Body of pancreas (tissue), 4 donors: ENCODE data around the gene KNDC1. TPM values are rescaled to one million over a fixed set of nuclear protein-coding genes. Genes with fewer than 3 reads are reported as not detected.

ENCODE experiments used
- ATAC-seq: fragments of 150-250 bp; one replicate; pipeline ENCODE4 v1.9.1; 2016
- DNase-seq, 4 donors: peaks; one replicate each; pipeline ENCODE4 v3.0.0-alpha.2; 2019
- H3K27ac ChIP-seq, 4 donors: fragments of 200-600 bp; sonication (generic); 1 replicate in 3 of 4; 2 replicates in 1 of 4; pipeline versions ENCODE4 v1.5.1 to v1.6.1; 2016 to 2019; ENCODE audit warnings: mild to moderate bottlenecking in 1 of 4, mixed read lengths in 1 of 4, moderate library complexity in 1 of 4
- H3K27me3 ChIP-seq, 2 donors: fragments of 200-600 bp; sonication (generic); one replicate each; pipeline ENCODE4 v1.6.0; 2016; ENCODE audit warnings: mild to moderate bottlenecking in 1 of 2
- H3K36me3 ChIP-seq, 2 donors: fragments of 200-600 bp; sonication (generic); replicated peaks in 1 of 2; 2 replicates each; pipeline ENCODE4 v1.5.1; 2016; ENCODE audit warnings: low read depth in 2 of 2; ENCODE audit not compliant: insufficient read depth in 1 of 2
- H3K4me1 ChIP-seq: fragments of 200-600 bp; sonication (generic); one replicate; pipeline ENCODE4 v1.6.0; 2016
- H3K4me3 ChIP-seq, 2 donors: fragments of 200-600 bp; sonication (generic); 1 replicate in 1 of 2; 2 replicates in 1 of 2; pipeline ENCODE4 v1.5.1; 2016 to 2019
- H3K9me3 ChIP-seq, 3 donors: fragments of 200-600 bp; sonication (generic); 1 replicate in 2 of 3; 2 replicates in 1 of 3; pipeline ENCODE4 v1.5.1; 2016
- POLR2A ChIP-seq, 3 donors: fragments of 450-650 bp; IDR thresholded peaks; one replicate each; pipeline ENCODE4 v1.6.1; 2016; ENCODE audit warnings: antibody characterized with exemption in 3 of 3, mild to moderate bottlenecking in 2 of 3
- WGBS, 2 donors: methylation state at CpG; one replicate each; pipeline ENCODE4 v1.1.5; 2017; 5-methylcytosine and 5-hydroxymethylcytosine counted together
- intact Hi-C: fragments of 100-400 bp; cut with DNase I; formaldehyde crosslinking; loops from one replicate; pipeline ENCODE4 v1.15.1; 2023
- total RNA-seq, 2 donors: library from RNA; depleted of rRNA; stranded (reverse); fragments of >200 nt; gene quantifications; one replicate each; pipeline ENCODE4 v1.1.0, GENCODE V29; 2016
- TF ChIP-seq, protein P1 (sequence below), 7 experiments: fragments of 450-650 bp in 4 of 7; fragments of 200-600 bp in 3 of 7; sonication (generic) in 3 of 7; IDR thresholded peaks; one replicate each; pipeline ENCODE4 v1.5.1; 2016 to 2019; ENCODE audit warnings: antibody characterized with exemption in 7 of 7

The KNDC1 gene
- total RNA-seq, 2 donors from 2014 or later: 0.52 to 3.3 TPM

- Histone ChIP-seq H3K27ac (no peak overlapping the region), H3K4me3 (no peak overlapping the region), H3K4me1 (no peaks in the 10 kb centered on the region), H3K36me3 (no peaks in the 10 kb centered on the region), H3K27me3 (no peaks in the 10 kb centered on the region), H3K9me3 (no peaks in the 10 kb centered on the region)
- DNase-seq (no peak), ATAC-seq (no peak)
- 83 to 85% methylated on average over 4 to 20 of the region's 21 CpGs for WGBS, 2 donors
- intact Hi-C loops: no loop called here
- TF ChIP-seq POLR2A (IDR thresholded peaks at IDR 0.05): no peak
- TF ChIP-seq, protein P1, sequence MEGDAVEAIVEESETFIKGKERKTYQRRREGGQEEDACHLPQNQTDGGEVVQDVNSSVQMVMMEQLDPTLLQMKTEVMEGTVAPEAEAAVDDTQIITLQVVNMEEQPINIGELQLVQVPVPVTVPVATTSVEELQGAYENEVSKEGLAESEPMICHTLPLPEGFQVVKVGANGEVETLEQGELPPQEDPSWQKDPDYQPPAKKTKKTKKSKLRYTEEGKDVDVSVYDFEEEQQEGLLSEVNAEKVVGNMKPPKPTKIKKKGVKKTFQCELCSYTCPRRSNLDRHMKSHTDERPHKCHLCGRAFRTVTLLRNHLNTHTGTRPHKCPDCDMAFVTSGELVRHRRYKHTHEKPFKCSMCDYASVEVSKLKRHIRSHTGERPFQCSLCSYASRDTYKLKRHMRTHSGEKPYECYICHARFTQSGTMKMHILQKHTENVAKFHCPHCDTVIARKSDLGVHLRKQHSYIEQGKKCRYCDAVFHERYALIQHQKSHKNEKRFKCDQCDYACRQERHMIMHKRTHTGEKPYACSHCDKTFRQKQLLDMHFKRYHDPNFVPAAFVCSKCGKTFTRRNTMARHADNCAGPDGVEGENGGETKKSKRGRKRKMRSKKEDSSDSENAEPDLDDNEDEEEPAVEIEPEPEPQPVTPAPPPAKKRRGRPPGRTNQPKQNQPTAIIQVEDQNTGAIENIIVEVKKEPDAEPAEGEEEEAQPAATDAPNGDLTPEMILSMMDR (IDR thresholded peaks at IDR 0.05): no peak
Observed at GRCh38 chr10:133117036-133117687, 42.9 kb upstream of the KNDC1 start.

- TF ChIP-seq POLR2A (IDR thresholded peaks at IDR 0.05): no peak
- TF ChIP-seq, protein P1 (IDR thresholded peaks at IDR 0.05): no peak
- 40 to 56% methylated on average over 1 to 7 of the region's 8 CpGs for WGBS, 2 donors
- intact Hi-C loops: no loop called here
- H3K4me1 ChIP-seq: no peaks in the 10 kb centered on the region
- no peak overlapping the region for H3K4me3 ChIP-seq
- H3K27me3 ChIP-seq: no peaks in the 10 kb centered on the region
- H3K9me3 ChIP-seq: no peaks in the 10 kb centered on the region
- no peak overlapping the region for H3K27ac ChIP-seq
- no peak for DNase-seq
- no peaks in the 10 kb centered on the region for H3K36me3 ChIP-seq
- ATAC-seq: no peak
Observed at GRCh38 chr10:133117688-133118071, 42.3 kb upstream of the KNDC1 start.

DNA sequence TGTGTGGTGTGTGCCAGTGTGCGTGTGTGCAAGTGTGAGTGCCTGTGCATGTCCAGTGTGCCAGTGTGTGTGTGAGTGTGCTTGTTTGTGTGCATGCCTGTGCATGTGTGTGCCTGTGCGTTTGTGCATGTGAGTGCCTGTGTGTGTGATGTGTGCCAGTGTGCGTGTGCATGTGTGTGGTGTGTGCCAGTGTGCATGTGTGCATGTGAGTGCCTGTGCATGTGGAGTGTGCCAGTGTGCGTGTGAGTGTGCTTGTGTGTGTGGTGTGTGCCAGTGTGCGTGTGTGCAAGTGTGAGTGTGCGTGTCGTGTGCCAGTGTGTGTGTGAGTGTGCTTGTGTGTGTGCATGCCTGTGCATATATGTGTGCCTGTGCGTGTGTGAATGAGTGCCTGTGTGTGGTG is 38.5 kb upstream of the KNDC1 start:
- Histone ChIP-seq H3K27ac (no peak overlapping the region), H3K27me3 (no peaks in the 10 kb centered on the region), H3K4me3 (no peak overlapping the region), H3K4me1 (no peaks in the 10 kb centered on the region), H3K9me3 (no peaks in the 10 kb centered on the region), H3K36me3 (no peaks in the 10 kb centered on the region)
- WGBS, 2 donors: 72 to 78% methylated on average over 8 of the region's 8 CpGs
- TF ChIP-seq, protein P1 (IDR thresholded peaks at IDR 0.05): no peak
- TF ChIP-seq POLR2A (IDR thresholded peaks at IDR 0.05): no peak
- no peak for ATAC-seq
- intact Hi-C loops: no loop called here
- DNase-seq: no peak

DNA sequence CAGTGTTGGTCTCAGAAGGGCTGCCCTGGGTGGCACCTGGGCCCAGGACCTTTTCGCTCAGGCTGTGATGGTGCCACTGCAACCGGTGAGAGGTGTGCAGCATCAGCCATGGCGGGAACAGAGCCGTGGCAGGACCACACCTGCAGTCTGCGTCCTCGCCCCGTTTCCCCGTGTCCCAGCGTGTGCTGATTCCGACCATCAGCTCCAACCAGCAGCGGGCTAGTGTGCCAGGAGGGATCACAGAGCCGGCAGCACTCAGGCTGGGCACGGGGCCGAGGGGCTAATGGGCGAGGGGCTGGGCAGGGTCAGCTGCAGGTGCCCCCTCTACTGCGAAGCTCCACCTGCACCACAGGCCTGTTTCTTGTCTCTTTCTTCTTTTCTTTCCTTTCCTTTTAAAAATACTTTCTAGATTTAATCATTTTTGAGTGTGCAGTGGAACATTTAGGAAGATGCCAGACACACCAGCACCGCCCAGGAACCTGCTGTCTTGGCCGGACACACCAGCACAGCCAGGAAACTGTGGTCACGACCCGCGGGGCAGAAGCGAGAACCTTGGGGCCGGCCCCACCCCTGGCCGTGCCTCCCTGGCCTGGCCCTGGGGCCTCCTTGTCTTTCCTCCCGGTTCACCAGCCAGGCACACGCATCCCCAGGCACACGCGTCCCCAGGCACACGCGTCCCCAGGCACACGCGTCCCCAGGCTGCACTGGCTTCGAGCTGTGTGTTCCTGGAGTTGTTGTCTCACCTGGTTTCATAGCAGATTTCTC is 37.7 kb upstream of the KNDC1 start:
- H3K9me3 ChIP-seq: no peaks in the 10 kb centered on the region
- no peak overlapping the region for H3K27ac ChIP-seq
- intact Hi-C loops: no loop called here
- H3K27me3 ChIP-seq: no peaks in the 10 kb centered on the region
- no peak for TF ChIP-seq POLR2A (IDR thresholded peaks at IDR 0.05)
- TF ChIP-seq, protein P1 (IDR thresholded peaks at IDR 0.05): no peak
- no peaks in the 10 kb centered on the region for H3K4me1 ChIP-seq
- DNase-seq: peak in 1 of 4 donors; percentile 3
- no peak overlapping the region for H3K4me3 ChIP-seq
- no peak for ATAC-seq
- WGBS, 2 donors: 58 to 69% methylated on average over 24 to 31 of the region's 33 CpGs
- H3K36me3 ChIP-seq: no peaks in the 10 kb centered on the region
